Left ventricle myocardium inferior (tissue), 1 donor: ENCODE measurements around the gene TMOD4. TPM values are rescaled to one million over a fixed set of nuclear protein-coding genes. Genes with fewer than 3 reads are reported as not detected.

Experiments
- DNase-seq: peaks from one replicate; pipeline ENCODE4 v3.0.0-alpha.2; 2020
- H3K27ac ChIP-seq: fragments of 200-600 bp; replicated peaks from 2 replicates; pipeline ENCODE4 v1.8.0; 2021
- H3K27me3 ChIP-seq: fragments of 200-600 bp; 2 replicates; pipeline ENCODE4 v1.8.0; 2021; ENCODE audit warnings: low read depth
- H3K36me3 ChIP-seq: fragments of 200-600 bp; 2 replicates; pipeline ENCODE4 v1.8.0; 2021
- H3K4me1 ChIP-seq: fragments of 200-600 bp; 2 replicates; pipeline ENCODE4 v1.8.0; 2021
- H3K4me3 ChIP-seq: fragments of 200-600 bp; 2 replicates; pipeline ENCODE4 v1.8.0; 2021; ENCODE audit warnings: mild to moderate bottlenecking, moderate library complexity
- H3K9me3 ChIP-seq: fragments of 200-600 bp; replicated peaks from 2 replicates; pipeline ENCODE4 v1.8.0; 2021
- CTCF ChIP-seq: fragments of 200-600 bp; IDR thresholded peaks from 2 replicates; pipeline ENCODE4 v1.8.0; 2021; ENCODE audit warnings: antibody characterized with exemption, mild to moderate bottlenecking, borderline replicate concordance
- intact Hi-C: fragments of 100-400 bp; cut with micrococcal nuclease; formaldehyde crosslinking; loops from one replicate; pipeline ENCODE4 v1.11.0; 2022
- total RNA-seq: library from RNA; stranded (reverse); fragmentation: NEBNext Ultra II Directional; extraction: Animal tissue kit (Norgen Biotek cat#: 25700); gene quantifications from one replicate; pipeline ENCODE4 v1.2.1, GENCODE V29; 2021
- donor health status: DM: no; HTN: yes; CAD: no; lungs with severe emphysema.

Gene TMOD4
- total RNA-seq, 1 donor from 2014 or later = not detected

- no peak for TF ChIP-seq CTCF
- peaks cover under 1% of the 10 kb centered on the region for H3K36me3 ChIP-seq
- no peaks in the 10 kb centered on the region for H3K9me3 ChIP-seq
- H3K4me1 ChIP-seq = peaks cover 64% of the 10 kb centered on the region
- intact Hi-C loops = no loop called here
- no peaks in the 10 kb centered on the region for H3K27me3 ChIP-seq
- H3K4me3 ChIP-seq = peak overlapping the region; percentile 90
- no peak for DNase-seq
- H3K27ac ChIP-seq = peak overlapping the region; percentile 92
These were observed 30.3 kb downstream of the TMOD4 start for GRCh38 chr1:151145304-151146071.

- H3K27ac ChIP-seq = peak overlapping the region; percentile 92
- H3K4me1 ChIP-seq = peaks cover 68% of the 10 kb centered on the region
- peak; percentile 44 for DNase-seq
- H3K9me3 ChIP-seq = no peaks in the 10 kb centered on the region
- intact Hi-C loops = no loop called here
- peaks cover 9% of the 10 kb centered on the region for H3K36me3 ChIP-seq
- peak overlapping the region; percentile 90 for H3K4me3 ChIP-seq
- TF ChIP-seq CTCF = no peak
- H3K27me3 ChIP-seq = no peaks in the 10 kb centered on the region
These were observed 31.1 kb downstream of the TMOD4 start for GRCh38 chr1:151144474-151145303.

- no peak for TF ChIP-seq CTCF
- H3K9me3 ChIP-seq = no peaks in the 10 kb centered on the region
- peak overlapping the region; percentile 90 for H3K4me3 ChIP-seq
- intact Hi-C loops = no loop called here
- H3K36me3 ChIP-seq = peaks cover 16% of the 10 kb centered on the region
- peak overlapping the region; percentile 92 for H3K27ac ChIP-seq
- peaks cover 68% of the 10 kb centered on the region for H3K4me1 ChIP-seq
- H3K27me3 ChIP-seq = no peaks in the 10 kb centered on the region
- no peak for DNase-seq
These were observed 31.8 kb downstream of the TMOD4 start for GRCh38 chr1:151143986-151144385.

- H3K9me3 ChIP-seq = no peaks in the 10 kb centered on the region
- no peaks in the 10 kb centered on the region for H3K27me3 ChIP-seq
- peaks cover 68% of the 10 kb centered on the region for H3K4me1 ChIP-seq
- H3K4me3 ChIP-seq = peak overlapping the region; percentile 90
- intact Hi-C loops = no loop called here
- peak; percentile 26 for TF ChIP-seq CTCF
- no peak for DNase-seq
- peaks cover 25% of the 10 kb centered on the region for H3K36me3 ChIP-seq
- H3K27ac ChIP-seq = peak overlapping the region; percentile 92
These were observed 32.7 kb downstream of the TMOD4 start for GRCh38 chr1:151143057-151143435.

GRCh38 chr1:151142411-151143056, 33.2 kb downstream of the TMOD4 start:
- intact Hi-C loops = no loop called here
- no peaks in the 10 kb centered on the region for H3K27me3 ChIP-seq
- H3K4me1 ChIP-seq = peaks cover 65% of the 10 kb centered on the region
- H3K27ac ChIP-seq = peak overlapping the region; percentile 92
- H3K36me3 ChIP-seq = peaks cover 30% of the 10 kb centered on the region
- peak overlapping the region; percentile 90 for H3K4me3 ChIP-seq
- no peak for DNase-seq
- no peak for TF ChIP-seq CTCF
- no peaks in the 10 kb centered on the region for H3K9me3 ChIP-seq
